Measurements from ENCODE around the gene MRPL57. TPM values are rescaled to one million over a fixed set of nuclear protein-coding genes. Genes with fewer than 3 reads are reported as not detected.
"Not testable (repeated sequence)": the region's sequence is repeated elsewhere in the genome, so short reads cannot be mapped to it uniquely, and the experiment has no call there.

The MRPL57 gene
- total and polyA plus RNA-seq, 5 donors = 19.3 to 38.8 (median 24.0) TPM

- 94% methylated on average over 25 of the region's 35 CpGs for WGBS
- H3K9me3 ChIP-seq (ENCODE audit: control insufficient read depth, low read length); H3K4me1 ChIP-seq (ENCODE audit: control insufficient read depth, insufficient read depth, low read length); ATAC-seq; intact Hi-C loops (cut with DNase I); H3K27me3 ChIP-seq (ENCODE audit: control insufficient read depth, insufficient read depth); H3K27ac ChIP-seq (ENCODE audit: low read length); H3K4me3 ChIP-seq (ENCODE audit: low read length): not testable (repeated sequence)
- DNase-seq = peak in 1 of 3 donors; percentile 68
These were observed 10.0 kb downstream of the MRPL57 start for GRCh38 chr13:21186410-21186809.

DNA sequence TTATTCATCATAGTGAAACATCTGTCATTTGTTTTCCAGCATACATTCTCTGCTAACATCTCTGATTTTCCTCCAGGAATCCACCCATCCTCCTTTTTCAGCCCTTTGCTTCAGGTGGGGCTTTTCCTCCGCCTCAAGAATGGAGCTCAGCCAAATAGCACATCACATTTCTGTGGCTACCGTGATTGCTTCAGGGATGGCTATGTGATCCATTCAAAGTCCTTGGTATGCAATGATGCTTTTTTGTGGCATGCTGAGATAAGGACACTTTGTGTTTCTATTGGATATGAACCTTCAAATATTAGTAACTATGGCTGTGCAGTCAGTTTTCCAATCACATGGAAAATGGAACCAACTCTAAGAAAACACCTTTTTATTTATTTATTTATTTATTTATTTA, 18.3 kb downstream of the MRPL57 start:
- H3K27me3 ChIP-seq (ENCODE audit: control insufficient read depth, insufficient read depth); H3K27ac ChIP-seq (ENCODE audit: low read length); DNase-seq; H3K4me1 ChIP-seq (ENCODE audit: control insufficient read depth, insufficient read depth, low read length); intact Hi-C loops (cut with DNase I); H3K9me3 ChIP-seq (ENCODE audit: control insufficient read depth, low read length); ATAC-seq; H3K4me3 ChIP-seq (ENCODE audit: low read length): not testable (repeated sequence)
- WGBS = 76% methylated on average over 2 of the region's 2 CpGs

DNA sequence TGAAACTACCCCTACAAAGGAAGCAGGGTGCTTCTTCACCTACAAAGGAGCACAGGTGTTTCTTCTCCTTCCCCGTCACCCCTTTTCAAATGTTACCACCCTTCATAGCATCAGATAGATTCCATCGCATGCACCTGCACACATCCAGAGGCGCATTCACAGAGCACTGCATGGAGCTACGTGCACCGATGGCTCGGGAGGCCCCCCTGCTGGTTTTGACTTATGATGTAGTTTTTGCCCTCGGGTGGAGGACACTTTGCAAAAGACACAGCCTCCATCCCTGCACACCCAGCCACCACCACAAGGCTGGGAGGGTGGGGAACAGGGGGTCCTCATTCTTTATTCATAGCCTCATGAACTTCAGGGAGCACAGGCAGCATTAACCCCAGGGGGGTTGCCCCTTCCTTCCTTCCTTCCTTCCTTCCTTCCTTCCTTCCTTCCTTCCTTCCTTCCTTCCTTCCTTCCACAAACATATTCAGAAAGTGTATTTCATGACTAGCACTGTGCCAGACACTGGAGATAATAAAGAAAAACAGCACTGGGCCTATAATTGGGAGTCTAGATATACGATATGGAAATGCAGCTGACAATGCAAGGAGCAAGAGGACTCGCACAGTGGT, 21.3 kb downstream of the MRPL57 start:
- H3K27ac ChIP-seq (ENCODE audit: low read length); H3K4me1 ChIP-seq (ENCODE audit: control insufficient read depth, insufficient read depth, low read length); DNase-seq; intact Hi-C loops (cut with DNase I); H3K9me3 ChIP-seq (ENCODE audit: control insufficient read depth, low read length); H3K4me3 ChIP-seq (ENCODE audit: low read length); ATAC-seq; H3K27me3 ChIP-seq (ENCODE audit: control insufficient read depth, insufficient read depth): not testable (repeated sequence)
- 81% methylated on average over 9 of the region's 9 CpGs for WGBS

DNA sequence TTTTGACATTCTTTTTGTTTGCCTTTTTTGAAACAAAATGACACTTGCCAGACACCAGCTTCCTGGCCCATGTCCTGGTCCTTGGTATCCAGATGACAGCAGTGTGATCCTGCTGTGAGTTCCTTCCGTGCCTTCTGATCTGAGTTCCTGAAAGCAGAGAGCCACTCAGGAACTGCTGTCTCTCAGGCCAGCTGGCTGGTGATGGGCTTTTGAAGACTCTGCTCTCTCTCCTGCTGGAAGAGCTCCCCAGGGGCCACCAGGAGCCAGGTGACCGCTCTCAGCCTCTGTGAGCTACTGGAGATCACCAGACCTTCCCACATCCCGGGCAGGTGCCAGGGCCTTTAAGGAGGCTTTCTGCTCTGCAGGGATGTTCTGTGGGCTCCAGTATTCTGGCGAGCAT, 21.9 kb downstream of the MRPL57 start:
- H3K27me3 ChIP-seq (ENCODE audit: control insufficient read depth, insufficient read depth); intact Hi-C loops (cut with DNase I): not testable (repeated sequence)
- 71% methylated on average over 4 of the region's 4 CpGs for WGBS

GRCh38 chr13:21201456-21202190, 25.2 kb downstream of the MRPL57 start:
- intact Hi-C loops (cut with DNase I); H3K27me3 ChIP-seq (ENCODE audit: control insufficient read depth, insufficient read depth); DNase-seq; ATAC-seq; H3K27ac ChIP-seq (ENCODE audit: low read length); H3K4me3 ChIP-seq (ENCODE audit: low read length); H3K4me1 ChIP-seq (ENCODE audit: control insufficient read depth, insufficient read depth, low read length); H3K9me3 ChIP-seq (ENCODE audit: control insufficient read depth, low read length): not testable (repeated sequence)

More for the DNA sequence above, 21.9 kb downstream of the MRPL57 start:
- H3K4me3 ChIP-seq (ENCODE audit: low read length); H3K27ac ChIP-seq (ENCODE audit: low read length); ATAC-seq; H3K9me3 ChIP-seq (ENCODE audit: control insufficient read depth, low read length); H3K4me1 ChIP-seq (ENCODE audit: control insufficient read depth, insufficient read depth, low read length); DNase-seq: not testable (repeated sequence)

DNA sequence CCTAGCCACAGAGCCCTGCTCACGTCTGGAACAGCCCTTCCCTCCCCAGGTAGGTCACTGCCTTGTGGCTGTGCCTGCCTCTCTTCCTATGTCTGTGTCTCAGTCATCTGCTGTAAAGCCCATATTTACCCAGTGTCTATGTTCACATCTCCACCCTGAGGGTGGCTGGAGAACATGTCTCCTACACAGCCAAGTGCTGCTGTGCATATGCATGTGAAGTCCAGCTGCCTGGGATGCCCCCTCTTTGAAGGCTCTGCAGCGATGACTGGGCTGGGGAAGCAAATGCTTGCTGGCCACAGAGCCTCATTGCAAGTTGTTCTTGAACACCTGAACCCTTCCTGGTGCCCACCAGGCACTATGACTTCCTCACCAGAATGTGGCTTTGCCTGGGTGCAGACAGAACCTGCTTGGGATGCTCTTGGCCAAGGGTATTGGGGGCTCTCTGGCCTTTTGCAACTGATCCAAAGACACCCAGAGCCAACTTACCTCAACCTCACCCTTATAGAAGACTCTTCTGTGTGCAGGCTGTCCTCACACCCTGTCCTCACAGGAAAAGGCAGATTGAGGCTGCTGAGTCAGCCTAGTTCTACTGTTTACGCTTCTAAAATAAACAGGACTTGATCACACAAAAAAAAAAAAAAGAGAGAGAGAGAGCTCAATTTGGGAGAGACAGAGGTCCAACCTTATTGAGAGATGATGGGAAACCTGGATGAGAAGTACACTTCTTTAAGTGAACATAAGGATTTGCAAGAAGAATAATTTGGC, 26.5 kb downstream of the MRPL57 start:
- Histone ChIP-seq H3K27me3 (ENCODE audit: control insufficient read depth, insufficient read depth) (no peaks in the 10 kb centered on the region), H3K9me3 (ENCODE audit: control insufficient read depth, low read length) (no peaks in the 10 kb centered on the region), H3K4me1 (ENCODE audit: control insufficient read depth, insufficient read depth, low read length) (no peaks in the 10 kb centered on the region), H3K4me3 (ENCODE audit: low read length) (no peak overlapping the region), H3K27ac (ENCODE audit: low read length) (no peak overlapping the region)
- 68% methylated on average over 3 of the region's 3 CpGs for WGBS
- no peak for ATAC-seq
- intact Hi-C loops (cut with DNase I) = no loop called here
- DNase-seq = no peak

DNA sequence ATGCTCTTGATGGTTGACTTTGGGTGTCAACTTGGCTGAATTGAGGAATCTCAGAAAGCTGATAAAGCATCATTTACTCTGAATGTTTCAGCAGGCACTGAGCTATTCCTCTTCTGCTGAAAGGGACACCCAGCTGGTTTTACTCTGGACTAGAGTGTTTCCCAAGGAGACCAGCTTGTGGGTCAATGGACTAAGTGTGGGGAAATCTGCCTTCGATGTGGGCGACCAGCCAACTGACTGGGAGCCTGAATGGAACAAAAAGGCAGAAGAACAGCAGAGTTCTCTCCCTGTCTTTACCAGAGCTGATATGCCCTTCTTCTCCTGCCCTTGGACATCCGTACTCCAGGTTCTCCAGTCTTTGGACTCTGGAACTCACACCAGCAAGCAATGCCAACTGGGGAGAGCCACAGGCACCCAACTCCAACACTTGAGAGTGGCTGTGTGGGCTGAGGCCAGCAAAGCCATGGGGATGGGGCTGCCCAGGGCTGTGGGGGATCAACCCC, 32.2 kb downstream of the MRPL57 start:
- ATAC-seq = no peak
- H3K9me3 ChIP-seq (ENCODE audit: control insufficient read depth, low read length) = no peaks in the 10 kb centered on the region
- no peak overlapping the region for H3K27ac ChIP-seq (ENCODE audit: low read length)
- no peak for DNase-seq
- WGBS = 74% methylated on average over 3 of the region's 3 CpGs
- no peaks in the 10 kb centered on the region for H3K27me3 ChIP-seq (ENCODE audit: control insufficient read depth, insufficient read depth)
- H3K4me3 ChIP-seq (ENCODE audit: low read length) = no peak overlapping the region
- no peaks in the 10 kb centered on the region for H3K4me1 ChIP-seq (ENCODE audit: control insufficient read depth, insufficient read depth, low read length)
- intact Hi-C loops (cut with DNase I) = no loop called here

DNA sequence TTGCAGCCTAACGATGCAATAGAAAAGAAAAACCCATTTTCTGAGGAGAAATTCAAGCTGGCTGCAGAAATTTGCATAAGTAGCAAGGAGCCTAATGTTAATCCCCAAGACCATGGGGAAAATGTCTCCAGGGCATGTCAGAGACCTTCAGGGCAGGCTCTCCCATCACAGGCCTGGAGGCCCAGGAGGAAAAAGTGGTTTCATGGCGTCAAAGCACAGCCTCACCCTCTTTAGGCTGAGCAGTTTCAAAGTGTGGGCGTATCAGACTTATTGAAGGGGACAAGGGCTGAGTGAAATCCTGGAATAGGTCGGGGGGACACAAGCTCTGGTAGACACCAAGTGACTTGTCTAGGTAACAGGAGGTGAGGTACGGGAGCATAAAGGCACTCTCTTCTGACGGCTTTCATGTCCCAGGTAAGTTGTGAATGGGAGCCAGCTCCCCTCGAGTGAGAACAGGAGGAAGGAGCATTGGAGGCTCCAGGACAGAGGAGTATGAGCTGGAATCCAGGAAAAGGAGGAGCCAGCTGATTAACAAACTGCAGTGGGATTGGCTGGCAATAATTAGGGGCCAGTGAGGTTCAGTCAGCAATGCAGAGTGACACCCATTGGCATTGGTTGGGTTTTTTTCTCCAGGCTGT, 35.8 kb downstream of the MRPL57 start:
- 82% methylated on average over 7 of the region's 7 CpGs for WGBS
- H3K4me3 ChIP-seq (ENCODE audit: low read length) = no peak overlapping the region
- intact Hi-C loops (cut with DNase I) = no loop called here
- H3K27me3 ChIP-seq (ENCODE audit: control insufficient read depth, insufficient read depth) = no peaks in the 10 kb centered on the region
- no peak for ATAC-seq
- no peak overlapping the region for H3K27ac ChIP-seq (ENCODE audit: low read length)
- no peaks in the 10 kb centered on the region for H3K4me1 ChIP-seq (ENCODE audit: control insufficient read depth, insufficient read depth, low read length)
- H3K9me3 ChIP-seq (ENCODE audit: control insufficient read depth, low read length) = no peaks in the 10 kb centered on the region
- no peak for DNase-seq

DNA sequence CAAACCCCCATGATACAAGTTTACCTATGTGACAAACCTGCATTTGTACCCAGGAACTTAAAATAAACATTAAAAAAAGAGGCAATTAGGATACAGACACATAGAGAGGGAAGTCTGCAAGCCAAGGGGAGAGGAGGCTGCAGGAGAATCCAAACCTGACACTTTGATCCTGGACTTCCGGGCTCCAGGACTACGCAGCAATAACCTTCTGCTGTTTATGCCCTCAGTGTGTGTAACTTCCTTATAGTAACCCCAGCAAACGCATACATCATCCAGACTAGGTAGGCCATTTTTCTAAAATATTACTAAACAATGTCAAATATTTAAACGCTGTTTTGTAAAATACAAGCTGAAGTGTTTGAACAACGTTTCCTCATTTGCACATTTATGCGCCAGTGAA, 39.0 kb downstream of the MRPL57 start:
- H3K4me3 ChIP-seq (ENCODE audit: low read length); H3K4me1 ChIP-seq (ENCODE audit: control insufficient read depth, insufficient read depth, low read length); H3K27ac ChIP-seq (ENCODE audit: low read length); H3K9me3 ChIP-seq (ENCODE audit: control insufficient read depth, low read length); ATAC-seq; intact Hi-C loops (cut with DNase I); DNase-seq; H3K27me3 ChIP-seq (ENCODE audit: control insufficient read depth, insufficient read depth): not testable (repeated sequence)
- WGBS = 87% methylated on average over 6 of the region's 6 CpGs

GRCh38 chr13:21216332-21216731, 39.9 kb downstream of the MRPL57 start:
- no peak overlapping the region for H3K4me3 ChIP-seq (ENCODE audit: low read length)

More at GRCh38 chr13:21216332-21216731, 39.9 kb downstream of the MRPL57 start:
- DNase-seq (no peak), ATAC-seq (no peak)
- no peaks in the 10 kb centered on the region for H3K4me1 ChIP-seq (ENCODE audit: control insufficient read depth, insufficient read depth, low read length)
- WGBS = 39% methylated on average over 13 of the region's 13 CpGs
- intact Hi-C loops (cut with DNase I) = no loop called here
- H3K27me3 ChIP-seq (ENCODE audit: control insufficient read depth, insufficient read depth) = no peaks in the 10 kb centered on the region
- H3K9me3 ChIP-seq (ENCODE audit: control insufficient read depth, low read length) = no peaks in the 10 kb centered on the region
- no peak overlapping the region for H3K27ac ChIP-seq (ENCODE audit: low read length)

Measured in right cardiac atrium (tissue), 5 donors.